Effector CD8-positive, alpha-beta T cell (primary cell): ENCODE results near the gene MGST3.
"Not testable (repeated sequence)": the region's sequence is repeated elsewhere in the genome, so short reads cannot be mapped to it uniquely, and the experiment has no call there.

ENCODE experiments used
- DNase-seq: peaks from one replicate; lab custom pipeline; 2025; lab: John Stamatoyannopoulos, UW

The MGST3 gene

DNA sequence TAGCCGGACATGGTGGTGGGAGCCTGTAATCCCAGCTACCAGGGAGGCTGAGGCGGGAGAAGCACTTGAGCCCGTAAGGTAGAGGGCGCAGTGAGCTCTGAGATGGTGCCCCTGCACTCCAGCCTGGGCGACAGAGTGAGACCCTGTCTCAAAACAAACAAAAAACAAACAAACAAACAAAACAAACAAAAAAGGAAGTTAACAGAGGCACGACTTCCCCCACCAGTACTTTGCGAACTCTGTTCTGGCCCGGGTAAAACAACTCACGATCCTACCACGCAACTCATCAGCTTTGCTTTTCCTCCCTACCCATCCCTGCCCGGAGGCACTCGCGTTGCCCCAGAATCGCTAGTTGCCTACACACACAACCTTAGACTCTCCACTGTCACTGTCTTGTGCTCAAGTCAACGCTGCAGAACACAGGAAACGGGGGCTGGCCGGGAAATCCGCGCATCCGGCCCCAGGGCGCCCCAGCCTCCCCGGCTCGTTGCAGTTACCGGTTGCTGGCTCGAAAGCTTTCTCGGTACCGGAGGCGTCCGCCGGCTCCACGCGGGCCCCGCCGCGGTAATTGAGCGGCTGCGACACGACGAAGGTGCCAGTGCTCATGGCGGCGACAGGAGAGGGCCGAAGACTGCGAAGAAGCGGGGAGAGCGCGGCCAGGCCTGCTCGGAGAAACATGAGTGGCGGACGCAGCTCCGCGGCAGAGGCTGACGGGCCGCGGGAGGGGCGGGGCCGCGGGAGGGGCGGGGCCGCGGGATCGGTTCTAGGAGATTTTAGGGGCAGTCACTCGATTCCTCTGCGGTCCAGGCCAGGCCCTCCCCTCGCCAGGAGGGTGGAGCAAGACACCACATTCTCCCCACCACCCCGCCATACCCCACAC, 67.1 kb downstream of the MGST3 start, which contains the start of gene ALDH9A1:
TSS of gene ALDH9A1 (minus strand) at position 682 of the 880 bp plus-strand sequence. CDS start at position 678, 4 bp downstream.
- peak; percentile 78 for DNase-seq

DNA sequence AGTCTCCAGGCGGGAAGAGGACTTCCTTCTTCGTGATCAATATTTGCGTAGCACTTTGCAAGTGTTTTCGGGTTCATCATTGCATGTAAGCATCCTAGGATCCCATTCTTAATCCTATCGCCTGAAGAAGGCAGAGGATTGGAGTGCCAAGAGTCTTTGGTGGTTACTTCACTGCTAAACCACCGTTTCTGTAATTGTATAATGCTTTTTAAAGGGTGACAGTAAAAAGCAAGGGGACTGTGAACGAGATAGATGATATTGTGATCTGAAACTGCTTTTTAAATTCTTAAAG, 67.7 kb downstream of the MGST3 start:
- DNase-seq, result no peak

DNA sequence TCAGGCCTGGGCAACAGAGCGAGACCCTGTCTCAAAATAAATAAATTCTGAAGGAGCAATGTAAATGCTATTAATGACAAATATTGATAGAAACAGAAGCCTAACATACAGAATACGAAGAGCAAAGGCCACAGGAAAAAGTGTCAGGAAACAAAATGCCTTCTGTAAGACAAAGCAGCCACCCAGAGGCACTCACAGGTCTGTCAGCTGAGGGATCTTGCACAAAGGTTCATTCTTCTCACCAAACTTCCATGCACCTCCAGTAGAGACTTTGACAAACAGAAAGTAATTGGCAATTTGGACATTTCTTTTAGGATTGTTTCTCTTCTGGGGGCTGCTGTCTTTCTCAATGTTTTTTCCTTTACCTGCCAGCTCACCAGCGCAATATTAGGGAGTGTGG, 68.5 kb downstream of the MGST3 start:
- no peak for DNase-seq

DNA sequence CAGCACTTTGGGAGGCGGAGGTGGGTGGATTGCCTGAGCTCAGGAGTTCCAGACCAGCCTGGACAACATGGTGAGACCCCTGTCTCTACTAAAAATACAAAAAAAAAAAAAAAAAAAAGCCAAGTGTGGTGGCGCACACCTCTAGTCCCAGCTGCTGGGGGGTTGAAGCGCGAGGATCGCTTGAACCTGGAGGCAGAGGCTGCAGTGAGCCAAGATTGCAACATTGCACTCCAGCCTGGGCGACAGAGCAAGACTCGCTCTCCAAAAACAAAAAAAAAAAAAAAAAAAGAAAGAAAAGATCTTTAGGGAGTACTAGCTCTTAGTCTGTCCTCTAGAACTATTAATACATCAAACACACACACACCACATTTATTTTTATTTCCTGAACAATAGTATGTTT, 70.9 kb downstream of the MGST3 start:
- DNase-seq, result not testable (repeated sequence)

DNA sequence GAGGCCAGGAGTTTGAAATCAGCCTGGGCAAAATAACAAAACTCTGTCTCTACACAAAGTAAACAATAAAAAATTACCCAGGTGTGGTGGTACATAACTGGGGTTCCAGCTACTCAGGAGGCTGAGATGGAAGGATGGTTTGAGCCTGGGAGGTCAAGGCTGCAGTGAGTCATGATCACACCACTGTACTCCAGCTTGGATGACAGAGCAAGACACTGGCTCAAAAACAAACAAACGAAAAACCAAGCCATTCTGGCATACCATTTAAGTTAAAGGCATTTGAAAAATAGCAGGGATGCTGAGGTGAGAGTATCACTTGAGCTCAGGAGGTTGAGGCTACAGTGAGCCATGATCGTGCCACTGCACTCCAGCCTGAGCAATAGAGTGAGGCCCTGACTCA, 72.6 kb downstream of the MGST3 start:
- no peak for DNase-seq
